Subcutaneous abdominal adipose tissue (tissue), 5 donors: ENCODE data around the gene GSPT1.
"Not testable (repeated sequence)": the region's sequence is repeated elsewhere in the genome, so short reads cannot be mapped to it uniquely, and the experiment has no call there.

Experiments
- H3K27ac ChIP-seq: one replicate; pipeline ENCODE4 v1.7.0; 2013; ENCODE audit warnings: low read depth, mild to moderate bottlenecking, inconsistent platforms, low read length, moderate library complexity
- H3K27me3 ChIP-seq, 5 donors: one replicate each; pipeline ENCODE4 v1.7.0; 2013; ENCODE audit warnings: low read length in 5 of 5, inconsistent platforms in 1 of 5; ENCODE audit not compliant: control insufficient read depth in 5 of 5, insufficient read depth in 4 of 5
- H3K36me3 ChIP-seq, 5 donors: one replicate each; pipeline ENCODE4 v1.7.0; 2013; ENCODE audit warnings: low read length in 5 of 5; ENCODE audit not compliant: control insufficient read depth in 5 of 5, insufficient read depth in 5 of 5
- H3K4me1 ChIP-seq, 5 donors: one replicate each; pipeline ENCODE4 v1.7.0; 2013; ENCODE audit warnings: low read length in 5 of 5, mild to moderate bottlenecking in 3 of 5, moderate library complexity in 1 of 5; ENCODE audit not compliant: control insufficient read depth in 5 of 5, insufficient read depth in 5 of 5
- H3K4me3 ChIP-seq, 5 donors: one replicate each; pipeline ENCODE4 v1.7.0; 2013; ENCODE audit warnings: low read length in 5 of 5, low read depth in 1 of 5
- H3K9ac ChIP-seq, 5 donors: one replicate each; pipeline ENCODE4 v1.7.0; 2013; ENCODE audit warnings: low read length in 5 of 5, mild to moderate bottlenecking in 4 of 5, moderate library complexity in 3 of 5
- H3K9me3 ChIP-seq, 5 donors: one replicate each; pipeline ENCODE4 v1.7.0; 2013; ENCODE audit warnings: low read length in 5 of 5; ENCODE audit not compliant: control insufficient read depth in 5 of 5
- donor health status: healthy.
- donor health status: healthy.
- donor health status: healthy.
- donor health status: healthy.
- donor health status: healthy.

Gene GSPT1

DNA sequence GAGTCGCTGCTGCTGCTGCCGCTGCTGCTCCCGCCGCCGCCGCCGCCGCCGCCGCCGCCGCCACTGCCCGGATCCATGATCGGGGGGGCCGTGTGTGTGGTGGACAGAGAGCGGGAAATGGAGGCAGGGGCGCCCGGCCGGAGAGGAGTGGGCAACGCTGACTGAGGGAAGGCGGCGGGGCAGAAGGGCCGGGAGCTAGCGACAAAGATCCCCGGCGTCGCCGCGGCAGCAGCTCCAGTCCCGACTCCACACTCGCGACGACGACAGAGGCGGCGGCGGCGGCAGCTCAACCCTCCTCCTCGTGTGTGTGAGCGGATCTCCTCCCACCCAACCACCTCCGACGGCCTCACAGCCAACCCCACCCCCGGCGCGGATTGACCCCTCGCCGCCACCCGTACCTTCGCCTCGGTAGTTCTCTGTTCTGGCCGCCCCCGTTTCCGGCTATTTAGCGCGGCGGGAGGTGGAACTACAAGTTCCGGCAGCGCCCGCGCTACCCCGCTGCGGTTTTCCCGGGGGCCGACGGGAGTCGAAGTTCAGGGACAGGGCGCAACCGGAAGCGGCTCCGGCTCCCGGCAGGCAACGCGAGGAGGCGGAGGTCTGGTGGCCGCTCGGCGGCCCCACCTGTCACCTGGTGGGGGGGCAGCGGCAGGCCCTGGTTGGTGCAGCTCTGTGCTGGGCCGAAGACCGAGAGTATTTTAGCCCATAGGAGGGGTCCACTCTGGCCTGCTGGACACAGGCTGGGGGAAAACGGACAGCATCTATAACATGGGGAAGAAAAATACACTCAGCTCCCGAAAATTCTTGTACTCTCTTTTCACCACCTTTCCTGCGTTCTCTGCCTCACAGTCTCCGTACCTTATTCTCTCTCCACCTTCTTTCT lies at the start of gene GSPT1:
GSPT1 (minus strand) TSS at position 313 of the 880 bp plus-strand sequence; CDS start at position 77, 236 bp downstream.
- Histone ChIP-seq H3K9ac (peak within 1 kb of the TSS in 4 of 5 donors; percentile 84 to 91 (median 88)), H3K4me1 (peaks cover 12 to 39% (median 36%) of the 10 kb centered on the region in 5 donors), H3K9me3 (no peaks in the 10 kb centered on the region), H3K4me3 (peak within 1 kb of the TSS; percentile 82 to 90 (median 85)), H3K27me3 (peaks cover 0 to 4% (median 0%) of the 10 kb centered on the region in 5 donors), H3K36me3 (no peaks in the 10 kb centered on the region), H3K27ac (peak within 1 kb of the TSS; percentile 91)

DNA sequence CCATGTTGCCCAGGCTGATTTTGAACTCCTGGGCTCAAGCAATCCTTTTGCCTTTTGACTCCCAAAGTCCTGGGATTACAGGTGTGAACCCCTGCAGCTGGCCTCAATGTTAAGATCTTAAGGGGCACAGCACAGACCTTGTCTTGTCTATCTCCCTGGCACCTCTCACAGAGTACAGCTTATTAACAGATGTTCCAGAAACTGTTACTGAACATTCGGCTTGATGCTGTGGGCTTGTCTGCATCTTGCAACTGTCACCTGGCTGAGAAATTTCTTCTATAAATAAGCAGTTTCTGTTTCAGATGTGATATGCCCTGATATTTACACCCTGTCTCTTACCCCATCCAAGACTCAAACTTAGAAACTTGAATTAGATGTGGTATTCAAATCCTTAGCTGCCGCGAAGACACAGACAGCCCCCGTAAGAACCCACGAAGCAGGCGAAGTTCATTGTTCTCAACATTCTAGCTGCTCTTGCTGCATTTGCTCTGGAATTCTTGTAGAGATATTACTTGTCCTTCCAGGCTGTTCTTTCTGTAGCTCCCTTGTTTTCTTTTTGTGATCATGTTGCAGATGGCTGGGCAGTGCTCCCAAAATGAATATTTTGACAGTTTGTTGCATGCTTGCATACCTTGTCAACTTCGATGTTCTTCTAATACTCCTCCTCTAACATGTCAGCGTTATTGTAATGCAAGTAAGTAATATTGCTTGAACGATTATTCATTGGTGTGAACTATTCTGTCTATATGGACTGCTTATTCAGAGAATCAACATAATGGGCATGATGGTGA lies 49.2 kb upstream of the GSPT1 start, which contains the start of gene TNFRSF17:
TNFRSF17 (plus strand) TSS at position 450 of the 791 bp plus-strand sequence; CDS start at position 565, 115 bp downstream.
- no peaks in the 10 kb centered on the region for H3K9me3 ChIP-seq
- no peak within 1 kb of the TSS for H3K9ac ChIP-seq
- H3K27ac ChIP-seq: no peak within 1 kb of the TSS
- H3K4me1 ChIP-seq: peaks cover 0 to 2% (median 0%) of the 10 kb centered on the region in 5 donors
- H3K27me3 ChIP-seq: no peaks in the 10 kb centered on the region
- no peak within 1 kb of the TSS for H3K4me3 ChIP-seq
- no peaks in the 10 kb centered on the region for H3K36me3 ChIP-seq

DNA sequence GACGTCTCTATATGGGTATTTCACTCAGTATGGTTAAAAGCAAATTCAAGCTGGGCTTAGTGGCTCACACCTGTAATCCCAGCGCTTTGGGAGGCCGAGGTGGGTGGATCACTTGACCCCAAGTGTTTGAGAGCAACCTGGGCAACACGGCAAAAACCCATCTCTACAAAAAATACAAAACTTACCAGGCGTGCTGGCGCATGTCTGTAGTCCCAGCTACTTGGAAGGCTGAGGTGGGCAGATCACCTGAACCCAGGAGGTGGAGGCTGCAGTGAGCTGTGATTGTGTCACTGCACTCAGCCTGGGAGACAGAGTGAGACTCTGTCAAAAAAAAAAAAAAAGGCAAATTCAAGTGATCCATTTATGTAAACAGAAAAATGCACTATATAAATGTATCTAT lies 48.0 kb upstream of the GSPT1 start:
- Histone ChIP-seq H3K9me3 (no peaks in the 10 kb centered on the region), H3K36me3 (no peaks in the 10 kb centered on the region), H3K9ac (no peak overlapping the region), H3K27me3 (no peaks in the 10 kb centered on the region), H3K4me1 (peaks cover 0 to 2% (median 0%) of the 10 kb centered on the region in 5 donors), H3K4me3 (no peak overlapping the region), H3K27ac (no peak overlapping the region)

DNA sequence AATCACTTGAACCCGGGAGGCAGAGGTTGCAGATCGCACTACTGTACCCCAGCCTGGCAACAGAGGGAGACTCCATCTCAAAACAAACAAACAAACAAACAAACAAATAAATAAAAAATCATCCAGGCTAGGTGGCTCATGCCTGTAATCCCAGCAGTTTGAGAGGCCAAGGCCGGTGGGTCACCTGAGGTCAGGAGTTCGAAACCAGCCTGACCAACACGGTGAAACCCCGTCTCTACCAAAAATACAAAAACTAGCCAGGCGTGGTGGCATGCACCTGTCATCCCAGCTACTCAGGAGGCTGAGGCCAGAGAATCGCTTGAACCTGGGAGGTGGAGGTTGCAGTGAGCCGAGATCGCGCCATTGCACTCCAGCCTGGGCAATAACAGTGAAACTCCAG lies 47.2 kb upstream of the GSPT1 start:
- not testable (repeated sequence) for H3K4me1 ChIP-seq, H3K9ac ChIP-seq, H3K27me3 ChIP-seq, H3K27ac ChIP-seq, H3K4me3 ChIP-seq, H3K36me3 ChIP-seq, H3K9me3 ChIP-seq

DNA sequence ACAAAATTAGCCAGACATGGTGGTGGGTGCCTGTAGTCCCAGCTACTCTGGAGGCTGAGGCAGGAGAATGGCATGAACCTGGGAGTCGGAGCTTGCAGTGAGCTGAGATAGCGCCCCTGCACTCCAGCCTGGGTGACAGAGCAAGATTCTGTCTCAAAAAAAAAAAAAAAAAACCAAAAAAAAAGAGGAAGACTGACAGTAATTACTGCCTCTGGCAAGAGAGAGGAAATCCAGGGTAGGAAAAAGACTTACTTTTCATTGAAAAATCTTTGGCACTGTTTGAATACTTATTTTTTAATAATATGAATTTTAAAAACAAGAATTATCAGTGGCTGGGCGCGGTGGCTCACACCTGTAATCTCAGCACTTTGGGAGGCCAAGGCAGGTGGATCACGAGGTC lies 46.7 kb upstream of the GSPT1 start:
- not testable (repeated sequence) for H3K36me3 ChIP-seq, H3K9me3 ChIP-seq, H3K27me3 ChIP-seq, H3K4me3 ChIP-seq, H3K27ac ChIP-seq, H3K4me1 ChIP-seq, H3K9ac ChIP-seq

DNA sequence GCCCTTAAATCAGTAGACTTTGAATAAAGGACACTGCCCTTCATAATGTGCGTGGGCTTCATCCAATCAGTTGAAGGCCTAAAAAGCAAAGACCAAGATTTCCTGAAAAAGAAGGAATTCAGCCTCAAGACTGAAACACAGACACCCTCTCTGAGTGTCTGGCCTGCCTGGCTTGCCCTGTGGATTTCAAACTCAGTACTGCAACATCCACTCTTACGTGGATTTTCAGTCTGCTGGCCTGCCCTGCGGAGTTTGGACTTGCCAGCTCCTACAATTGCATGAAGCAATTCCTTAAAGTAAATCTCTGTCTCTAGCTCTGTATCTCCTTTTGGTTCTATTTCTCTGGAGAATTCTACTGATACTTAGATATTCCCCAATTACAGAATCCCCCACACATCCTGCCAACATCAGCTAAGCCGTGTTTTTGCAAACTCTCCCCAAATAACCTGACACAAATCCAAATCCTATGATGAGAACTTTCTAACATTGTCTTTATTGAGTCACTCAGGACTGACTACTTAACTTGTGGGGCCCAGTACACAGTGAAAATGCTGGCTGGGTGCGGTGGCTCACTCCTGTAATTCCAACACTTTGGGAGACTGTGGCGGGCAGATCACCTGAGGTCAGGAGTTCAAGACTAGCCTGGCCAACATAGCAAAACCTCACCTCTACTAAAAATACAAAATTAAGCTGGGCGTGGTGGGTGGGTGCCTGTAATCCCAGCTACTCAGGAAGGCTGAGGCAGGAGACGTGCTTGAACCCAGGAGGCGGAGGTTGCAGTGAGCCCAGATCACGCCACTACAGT lies 42.0 kb upstream of the GSPT1 start:
- no peaks in the 10 kb centered on the region for H3K27me3 ChIP-seq
- H3K27ac ChIP-seq: peak overlapping the region; percentile 37
- peaks cover 0 to 1% (median 0%) of the 10 kb centered on the region in 5 donors for H3K4me1 ChIP-seq
- H3K9me3 ChIP-seq: no peaks in the 10 kb centered on the region
- no peak overlapping the region for H3K9ac ChIP-seq
- no peaks in the 10 kb centered on the region for H3K36me3 ChIP-seq
- H3K4me3 ChIP-seq: no peak overlapping the region

DNA sequence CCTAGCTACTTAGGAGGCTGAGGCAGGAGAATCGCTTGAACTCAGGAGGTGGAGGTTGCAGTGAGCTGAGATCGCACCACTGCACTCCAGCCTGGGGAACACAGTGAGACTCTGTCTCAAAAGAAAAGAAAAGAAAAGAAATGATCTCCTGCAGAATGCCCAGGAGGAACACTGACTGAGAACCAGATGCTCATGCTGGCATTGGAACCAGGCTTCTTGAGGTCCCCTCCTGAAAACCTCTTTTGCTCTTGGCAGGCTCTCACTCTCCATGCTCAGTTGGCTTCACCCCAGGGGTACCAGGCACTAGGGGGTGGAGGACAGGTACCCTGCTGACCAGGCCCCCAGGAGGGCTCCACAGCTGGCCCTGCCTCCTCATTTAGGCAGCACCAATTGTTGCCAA lies 40.8 kb upstream of the GSPT1 start:
- H3K27me3 ChIP-seq: no peaks in the 10 kb centered on the region
- H3K27ac ChIP-seq: no peak overlapping the region
- no peak overlapping the region for H3K4me3 ChIP-seq
- no peaks in the 10 kb centered on the region for H3K36me3 ChIP-seq
- no peaks in the 10 kb centered on the region for H3K9me3 ChIP-seq
- no peak overlapping the region for H3K9ac ChIP-seq
- no peaks in the 10 kb centered on the region for H3K4me1 ChIP-seq

DNA sequence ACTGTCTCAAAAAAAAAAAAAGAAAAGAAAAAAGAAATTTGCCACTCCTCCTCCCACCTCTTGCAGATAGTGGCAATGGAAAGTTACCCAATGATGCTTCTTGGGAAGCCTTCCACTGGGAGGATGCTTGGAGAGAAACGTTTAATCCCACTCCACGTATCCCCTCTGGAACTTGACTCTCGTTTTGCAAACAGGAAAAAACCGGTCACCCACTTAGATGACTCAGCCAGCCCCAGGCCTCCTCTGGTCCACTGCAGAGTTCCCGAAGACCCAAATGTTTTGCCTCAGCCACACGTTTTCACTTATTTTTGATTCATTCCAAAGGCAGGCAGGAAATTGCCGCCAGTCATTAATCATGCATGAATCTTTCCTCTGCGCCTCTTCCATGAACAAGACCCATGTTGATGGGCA lies 40.0 kb upstream of the GSPT1 start:
- Histone ChIP-seq H3K27ac (no peak overlapping the region), H3K27me3 (no peaks in the 10 kb centered on the region), H3K36me3 (no peaks in the 10 kb centered on the region), H3K9me3 (no peaks in the 10 kb centered on the region), H3K9ac (no peak overlapping the region), H3K4me3 (no peak overlapping the region), H3K4me1 (no peaks in the 10 kb centered on the region)

DNA sequence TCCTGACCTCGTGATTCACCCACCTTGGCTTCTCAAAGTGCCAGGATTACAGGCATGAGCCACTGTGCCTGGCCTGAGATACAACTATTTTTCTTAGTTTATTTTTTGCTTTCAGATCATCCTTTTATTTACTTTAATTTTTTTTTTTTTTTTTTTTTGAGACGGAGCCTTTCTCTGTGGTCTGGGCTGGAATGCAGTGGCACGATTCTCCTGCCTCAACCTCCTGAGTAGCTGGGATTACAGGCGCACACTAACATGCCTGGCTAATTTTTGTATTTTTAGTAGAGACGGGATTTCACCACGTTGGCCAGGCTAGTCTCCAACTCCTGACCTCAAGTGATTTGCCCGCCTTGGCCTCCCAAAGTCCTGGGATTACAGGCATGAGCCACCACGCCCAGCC lies 37.8 kb upstream of the GSPT1 start:
- H3K9ac ChIP-seq, H3K9me3 ChIP-seq, H3K27me3 ChIP-seq, H3K27ac ChIP-seq, H3K4me3 ChIP-seq, H3K4me1 ChIP-seq, H3K36me3 ChIP-seq: not testable (repeated sequence)
